Common myeloid progenitor, CD34-positive (primary cell): ENCODE results near the gene CHSY1.

ENCODE experiments used
- CTCF ChIA-PET: fragments of 350-600 bp; sonication (Branson Sonifier 250); formaldehyde crosslinking; loops from one replicate; lab custom pipeline; 2021; ENCODE audit warnings: antibody characterized with exemption; lab: Charles Lee
- POLR2A ChIA-PET: fragments of 350-600 bp; sonication (Branson Sonifier 250); formaldehyde crosslinking; loops from one replicate; lab custom pipeline; 2021; ENCODE audit warnings: antibody characterized with exemption; lab: Charles Lee
- DNase-seq, 3 donors: peaks; one replicate each; pipeline versions ENCODE4 v3.0.0 to v3.0.0-alpha.2; 2013
- H3K27ac ChIP-seq, 2 experiments: 1 replicate in 1 of 2; 2 replicates in 1 of 2; pipeline ENCODE4 v1.7.0; 2013; ENCODE audit warnings: inconsistent platforms in 2 of 2, low read length in 2 of 2, mild to moderate bottlenecking in 2 of 2, low read depth in 1 of 2, moderate library complexity in 1 of 2; ENCODE audit not compliant: severe bottlenecking in 2 of 2, insufficient read depth in 1 of 2, poor library complexity in 1 of 2
- H3K27me3 ChIP-seq, 5 experiments: replicated peaks in 2 of 5; 1 replicate in 3 of 5; 2 replicates in 2 of 5; pipeline versions ENCODE4 v1.6.1 to v1.7.0; 2013; ENCODE audit warnings: low read length in 4 of 5, mild to moderate bottlenecking in 2 of 5, moderate library complexity in 2 of 5, inconsistent platforms in 1 of 5; ENCODE audit not compliant: insufficient read depth in 5 of 5, control insufficient read depth in 4 of 5
- H3K36me3 ChIP-seq, 4 experiments: 1 replicate in 2 of 4; 2 replicates in 2 of 4; pipeline versions ENCODE4 v1.6.1 to v1.7.0; 2013; ENCODE audit warnings: low read length in 3 of 4, control low read depth in 1 of 4, mild to moderate bottlenecking in 1 of 4; ENCODE audit not compliant: control insufficient read depth in 4 of 4, insufficient read depth in 4 of 4
- H3K4me1 ChIP-seq, 4 experiments: 1 replicate in 3 of 4; 2 replicates in 1 of 4; pipeline versions ENCODE4 v1.6.1 to v1.7.1; 2013; ENCODE audit warnings: low read length in 3 of 4, mild to moderate bottlenecking in 3 of 4, control low read depth in 1 of 4, inconsistent platforms in 1 of 4, moderate library complexity in 1 of 4; ENCODE audit not compliant: control insufficient read depth in 4 of 4, insufficient read depth in 4 of 4; ENCODE audit errors: control extremely low read depth in 1 of 4
- H3K4me3 ChIP-seq, 7 experiments: 1 replicate in 4 of 7; 2 replicates in 3 of 7; pipeline versions ENCODE4 v1.5.1 to v1.7.0; 2013; ENCODE audit warnings: mild to moderate bottlenecking in 7 of 7, low read length in 6 of 7, moderate library complexity in 6 of 7, inconsistent platforms in 2 of 7, low read depth in 2 of 7, control low read depth in 1 of 7; ENCODE audit not compliant: insufficient read depth in 4 of 7, control insufficient read depth in 1 of 7; ENCODE audit errors: extremely low read depth in 1 of 7
- H3K9me3 ChIP-seq, 5 experiments: 1 replicate in 4 of 5; 2 replicates in 1 of 5; pipeline versions ENCODE4 v1.6.1 to v1.7.1; 2013; ENCODE audit warnings: low read length in 4 of 5, mild to moderate bottlenecking in 2 of 5, inconsistent platforms in 1 of 5, low read depth in 1 of 5, moderate library complexity in 1 of 5; ENCODE audit not compliant: control insufficient read depth in 4 of 5, insufficient read depth in 2 of 5; ENCODE audit errors: control extremely low read depth in 1 of 5
- WGBS: methylation state at CpG from one replicate; pipeline ENCODE4 v1.1.5; 2013; ENCODE audit not compliant: insufficient coverage; 5-methylcytosine and 5-hydroxymethylcytosine counted together

Gene CHSY1

DNA sequence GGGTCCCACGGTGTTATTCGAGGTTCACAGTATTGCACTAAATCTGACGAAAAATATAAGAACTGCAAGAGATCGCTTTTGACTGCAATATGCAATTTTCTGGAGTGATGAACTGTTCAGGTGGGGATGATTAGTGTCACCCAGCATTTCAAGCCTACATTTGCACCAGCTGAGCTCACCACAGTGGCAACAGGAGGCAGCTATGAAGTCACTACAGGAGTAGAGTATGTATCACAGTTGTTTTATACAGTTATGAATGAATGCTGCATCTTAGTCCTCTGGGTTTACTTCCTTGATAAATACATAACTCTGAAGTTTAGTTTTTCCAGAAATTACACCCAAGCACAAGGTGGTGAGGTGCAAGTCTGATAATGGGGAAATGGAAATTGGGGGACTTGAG lies 69.6 kb downstream of the CHSY1 start:
- WGBS = 68% methylated on average over 3 of the region's 4 CpGs
- CTCF ChIA-PET = interaction anchor here (0.7 to 2.0 kb wide), 5 partner anchors 12 to 75 kb away, joined by 3 to 6 read pairs (median 4); partner anchors contain the start of gene CHSY1
- no peak for DNase-seq
- no peak overlapping the region for H3K27ac ChIP-seq
- peaks cover 3 to 74% (median 41%) of the 10 kb centered on the region in 4 experiments for H3K36me3 ChIP-seq
- peaks cover 0 to 6% (median 0%) of the 10 kb centered on the region in 4 experiments for H3K4me1 ChIP-seq
- H3K27me3 ChIP-seq = no peaks in the 10 kb centered on the region
- no peaks in the 10 kb centered on the region for H3K9me3 ChIP-seq
- H3K4me3 ChIP-seq = no peak overlapping the region
- POLR2A ChIA-PET = no interaction called here

DNA sequence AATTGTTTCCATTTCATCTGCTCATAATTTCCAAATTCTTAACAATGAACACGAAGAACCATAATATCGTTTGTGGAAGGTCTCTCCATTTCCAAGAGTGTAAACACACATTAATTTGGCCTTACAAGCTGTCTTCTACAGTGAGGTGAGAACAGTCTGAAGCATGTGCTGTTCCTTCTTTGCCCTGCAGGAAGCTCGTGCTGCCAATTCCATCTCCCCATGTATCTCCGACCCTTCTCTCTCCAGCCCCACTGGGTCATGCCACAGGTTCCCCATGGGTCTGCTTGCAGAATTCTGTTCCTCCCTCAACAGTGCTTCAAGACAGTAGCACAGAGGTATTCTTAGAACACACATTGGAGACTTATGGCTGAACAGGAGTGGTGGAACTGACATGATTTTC lies 70.5 kb downstream of the CHSY1 start:
- H3K9me3 ChIP-seq = no peaks in the 10 kb centered on the region
- no peak overlapping the region for H3K27ac ChIP-seq
- POLR2A ChIA-PET = no interaction called here
- WGBS = 100% methylated on average over 3 of the region's 4 CpGs
- CTCF ChIA-PET = interaction anchor here (1.2 to 1.5 kb wide), 2 partner anchors 13 to 28 kb away, joined by 4 to 6 read pairs; no protein-coding TSS in a partner anchor
- H3K4me1 ChIP-seq = peaks cover 2 to 7% (median 5%) of the 10 kb centered on the region in 4 experiments
- peaks cover 3 to 81% (median 42%) of the 10 kb centered on the region in 4 experiments for H3K36me3 ChIP-seq
- H3K4me3 ChIP-seq = no peak overlapping the region
- no peak for DNase-seq
- H3K27me3 ChIP-seq = no peaks in the 10 kb centered on the region

DNA sequence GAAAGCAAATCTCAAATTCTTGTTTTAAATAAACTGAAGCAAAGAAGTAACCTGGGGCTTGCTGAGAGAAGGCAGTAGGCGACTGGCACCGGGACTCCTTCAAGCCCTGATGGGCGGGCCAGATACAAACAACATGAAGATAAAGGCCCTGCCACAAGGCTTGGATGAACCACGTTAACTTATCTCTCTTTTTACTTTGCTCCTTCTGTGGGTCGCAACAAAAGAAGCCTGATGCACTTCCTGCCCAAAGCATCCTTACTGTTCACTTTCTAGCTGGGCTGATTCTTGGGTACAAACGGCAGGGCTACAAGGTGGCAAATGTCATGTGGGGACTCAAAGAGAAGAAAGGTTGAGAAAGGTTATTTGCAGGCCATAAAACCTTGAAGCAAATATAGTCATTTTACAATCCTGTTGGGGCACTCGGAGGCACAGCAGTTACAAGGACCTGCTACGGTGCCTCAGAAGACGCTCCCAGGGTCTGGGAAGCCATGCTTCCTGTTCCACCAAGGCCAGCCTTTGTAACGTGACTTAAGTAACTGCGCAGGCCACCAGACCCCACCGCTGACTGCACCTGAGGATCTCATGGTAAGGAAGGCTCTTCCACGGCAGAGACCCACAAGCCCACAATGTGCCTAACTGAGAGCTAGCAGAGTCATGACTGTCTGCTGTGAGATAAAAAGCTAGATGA lies 71.1 kb downstream of the CHSY1 start:
- H3K27ac ChIP-seq = no peak overlapping the region
- peaks cover 3 to 79% (median 42%) of the 10 kb centered on the region in 4 experiments for H3K36me3 ChIP-seq

DNA sequence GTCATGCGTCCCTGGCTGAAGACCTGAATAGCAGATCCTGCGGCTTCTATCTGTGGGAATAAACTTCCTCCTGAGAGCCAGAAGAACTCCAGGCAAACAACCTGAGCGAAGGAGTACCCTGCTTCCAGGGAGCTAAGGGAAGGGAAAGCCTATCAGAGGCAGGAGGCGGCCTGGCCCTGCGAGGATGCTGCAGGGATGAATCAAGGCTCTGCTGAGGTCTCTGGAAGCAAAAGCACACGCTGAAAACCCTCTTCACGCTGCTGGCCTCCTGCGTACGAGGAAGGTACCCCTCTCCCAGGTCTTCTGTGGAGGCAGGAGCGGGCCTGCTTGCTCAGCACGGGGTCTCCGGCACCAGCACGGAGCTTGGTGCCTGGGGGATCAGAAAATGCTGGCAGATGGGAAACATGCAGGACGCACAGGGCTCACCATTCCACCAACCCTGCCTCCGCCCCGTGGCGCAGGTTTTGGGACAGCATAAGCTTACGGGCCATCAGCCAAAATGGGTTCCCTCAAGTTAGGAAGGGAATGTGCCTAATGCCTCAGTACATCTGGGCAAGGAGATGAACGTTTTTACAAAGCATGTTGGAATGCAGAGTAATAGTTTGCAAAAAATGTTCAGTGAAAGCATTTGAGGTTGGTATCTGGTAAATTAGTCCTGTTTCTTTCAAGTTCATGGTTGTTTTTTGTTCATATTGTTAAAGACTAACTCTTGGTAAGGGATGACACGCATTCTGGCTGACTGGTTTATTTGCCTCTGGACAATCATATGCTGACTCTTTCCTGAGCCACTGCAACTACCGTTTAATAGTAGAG lies 72.3 kb downstream of the CHSY1 start:
- Histone ChIP-seq H3K27me3 (no peaks in the 10 kb centered on the region), H3K4me3 (no peak overlapping the region), H3K36me3 (peaks cover 3 to 79% (median 40%) of the 10 kb centered on the region in 4 experiments), H3K4me1 (peaks cover 9 to 25% (median 23%) of the 10 kb centered on the region in 4 experiments), H3K9me3 (no peaks in the 10 kb centered on the region), H3K27ac (no peak overlapping the region)
- 99% methylated on average over 19 of the region's 21 CpGs for WGBS
- DNase-seq = no peak
- ChIA-PET CTCF (interaction anchor here (0.7 to 3.0 kb wide), 2 partner anchors 12 to 51 kb away, joined by 3 to 13 read pairs; no protein-coding TSS in a partner anchor), POLR2A (interaction anchor here (1.0 kb wide), 1 partner anchor 71 kb away, joined by 3 read pairs; no protein-coding TSS in a partner anchor)

More for the DNA sequence above, 71.1 kb downstream of the CHSY1 start:
- peaks cover 3 to 13% (median 11%) of the 10 kb centered on the region in 4 experiments for H3K4me1 ChIP-seq
- POLR2A ChIA-PET = interaction anchor here (1.0 kb wide), 1 partner anchor 69 kb away, joined by 3 read pairs; no protein-coding TSS in a partner anchor
- H3K27me3 ChIP-seq = no peaks in the 10 kb centered on the region
- CTCF ChIA-PET = interaction anchor here (1.2 to 1.5 kb wide), 2 partner anchors 14 to 27 kb away, joined by 4 to 6 read pairs; no protein-coding TSS in a partner anchor
- H3K9me3 ChIP-seq = no peaks in the 10 kb centered on the region
- H3K4me3 ChIP-seq = no peak overlapping the region
- WGBS = 90% methylated on average over 10 of the region's 13 CpGs
- peak in 2 of 3 donors; percentile 18 to 39 for DNase-seq

DNA sequence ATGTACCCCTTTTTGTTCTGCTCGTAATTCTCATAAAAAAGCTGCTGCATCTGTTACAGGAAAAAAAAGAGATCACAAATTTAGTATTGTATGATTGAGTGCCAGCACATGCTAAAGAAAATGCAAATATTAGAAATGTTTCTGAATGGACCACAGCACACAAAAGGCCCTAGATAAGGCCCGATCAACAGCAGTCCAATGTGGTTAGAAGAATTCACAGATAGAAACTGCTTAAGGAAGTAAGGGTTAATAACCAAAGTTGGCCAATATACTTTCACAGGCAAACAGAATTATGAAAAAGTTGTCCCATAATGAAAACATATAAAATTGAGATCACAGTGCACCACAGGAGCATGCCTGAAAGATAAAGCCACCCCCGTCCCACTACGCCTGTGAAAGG lies 72.9 kb downstream of the CHSY1 start:
- Histone ChIP-seq H3K9me3 (no peaks in the 10 kb centered on the region), H3K36me3 (peaks cover 3 to 83% (median 43%) of the 10 kb centered on the region in 4 experiments), H3K4me1 (peaks cover 9 to 31% (median 29%) of the 10 kb centered on the region in 4 experiments), H3K27me3 (no peaks in the 10 kb centered on the region), H3K4me3 (no peak overlapping the region), H3K27ac (no peak overlapping the region)
- DNase-seq = no peak
- ChIA-PET CTCF (interaction anchor here (0.7 to 3.0 kb wide), 3 partner anchors 11 to 66 kb away, joined by 3 to 13 read pairs (median 4); no protein-coding TSS in a partner anchor), POLR2A (no interaction called here)
- 96% methylated on average over 4 of the region's 4 CpGs for WGBS

DNA sequence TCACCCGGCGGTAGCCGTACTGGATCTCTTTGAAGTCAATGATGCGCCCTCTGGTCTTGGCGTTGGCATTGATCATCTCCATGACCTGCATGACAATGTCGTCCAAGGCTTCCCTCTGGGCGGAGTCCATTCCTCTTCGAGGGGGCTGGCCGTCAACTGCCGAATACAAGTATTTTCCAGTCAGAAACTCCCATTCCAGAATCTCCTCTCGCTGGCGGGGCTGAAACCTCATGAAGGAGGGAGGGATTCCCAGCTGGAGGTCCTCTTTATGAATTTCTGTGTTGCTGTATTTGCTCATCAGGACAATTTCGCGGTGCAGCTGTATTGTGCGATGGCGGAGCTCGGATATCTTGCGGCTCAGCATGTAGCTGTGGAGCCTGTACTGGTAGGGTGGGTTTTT lies 73.4 kb downstream of the CHSY1 start:
- H3K4me1 ChIP-seq = peaks cover 9 to 36% (median 34%) of the 10 kb centered on the region in 4 experiments
- WGBS = 98% methylated on average over 13 of the region's 18 CpGs

More for the DNA sequence above, 73.4 kb downstream of the CHSY1 start:
- no peaks in the 10 kb centered on the region for H3K9me3 ChIP-seq
- CTCF ChIA-PET = interaction anchor here (1.1 to 3.0 kb wide), 2 partner anchors 11 to 66 kb away, joined by 4 to 13 read pairs; no protein-coding TSS in a partner anchor
- no peak overlapping the region for H3K27ac ChIP-seq
- H3K36me3 ChIP-seq = peaks cover 3 to 80% (median 42%) of the 10 kb centered on the region in 4 experiments
- no peak overlapping the region for H3K4me3 ChIP-seq
- DNase-seq = no peak
- no peaks in the 10 kb centered on the region for H3K27me3 ChIP-seq
- POLR2A ChIA-PET = no interaction called here
